Measurements from ENCODE around the gene CACNA1I.

DNA sequence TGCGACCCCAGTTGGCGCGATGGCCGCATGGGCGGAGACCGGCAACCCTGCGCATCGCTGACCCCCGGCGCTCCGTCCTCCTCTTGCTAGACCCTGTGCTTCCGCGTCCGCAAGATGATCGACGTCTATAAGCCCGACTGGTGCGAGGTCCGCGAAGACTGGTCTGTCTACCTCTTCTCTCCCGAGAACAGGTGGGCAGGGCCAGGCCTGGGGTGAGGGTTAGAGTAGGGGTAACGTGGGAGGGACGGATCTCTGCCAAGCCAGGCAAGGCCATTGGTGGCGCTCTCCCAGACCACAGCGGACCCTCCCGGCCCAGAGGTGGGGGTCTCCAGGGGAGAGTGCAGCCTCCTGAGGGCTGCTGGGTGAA is 92.1 kb downstream of the CACNA1I start:
- no peak for TF ChIP-seq RELA (CRISPR knock-in tag; IDR thresholded peaks at IDR 0.05; ENCODE audit: borderline replicate concordance)
- TF ChIP-seq, protein P1, sequence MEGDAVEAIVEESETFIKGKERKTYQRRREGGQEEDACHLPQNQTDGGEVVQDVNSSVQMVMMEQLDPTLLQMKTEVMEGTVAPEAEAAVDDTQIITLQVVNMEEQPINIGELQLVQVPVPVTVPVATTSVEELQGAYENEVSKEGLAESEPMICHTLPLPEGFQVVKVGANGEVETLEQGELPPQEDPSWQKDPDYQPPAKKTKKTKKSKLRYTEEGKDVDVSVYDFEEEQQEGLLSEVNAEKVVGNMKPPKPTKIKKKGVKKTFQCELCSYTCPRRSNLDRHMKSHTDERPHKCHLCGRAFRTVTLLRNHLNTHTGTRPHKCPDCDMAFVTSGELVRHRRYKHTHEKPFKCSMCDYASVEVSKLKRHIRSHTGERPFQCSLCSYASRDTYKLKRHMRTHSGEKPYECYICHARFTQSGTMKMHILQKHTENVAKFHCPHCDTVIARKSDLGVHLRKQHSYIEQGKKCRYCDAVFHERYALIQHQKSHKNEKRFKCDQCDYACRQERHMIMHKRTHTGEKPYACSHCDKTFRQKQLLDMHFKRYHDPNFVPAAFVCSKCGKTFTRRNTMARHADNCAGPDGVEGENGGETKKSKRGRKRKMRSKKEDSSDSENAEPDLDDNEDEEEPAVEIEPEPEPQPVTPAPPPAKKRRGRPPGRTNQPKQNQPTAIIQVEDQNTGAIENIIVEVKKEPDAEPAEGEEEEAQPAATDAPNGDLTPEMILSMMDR (IDR thresholded peaks at IDR 0.05): no peak
- TF ChIP-seq, protein P2, sequence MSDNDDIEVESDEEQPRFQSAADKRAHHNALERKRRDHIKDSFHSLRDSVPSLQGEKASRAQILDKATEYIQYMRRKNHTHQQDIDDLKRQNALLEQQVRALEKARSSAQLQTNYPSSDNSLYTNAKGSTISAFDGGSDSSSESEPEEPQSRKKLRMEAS (CRISPR knock-in tag; IDR thresholded peaks at IDR 0.05): no peak; the same call in 1 of the 2 replicates
- TF ChIP-seq FOXP1 (CRISPR knock-in tag; IDR thresholded peaks at IDR 0.05; ENCODE audit: borderline replicate concordance): no peak
- TF ChIP-seq, protein P3, sequence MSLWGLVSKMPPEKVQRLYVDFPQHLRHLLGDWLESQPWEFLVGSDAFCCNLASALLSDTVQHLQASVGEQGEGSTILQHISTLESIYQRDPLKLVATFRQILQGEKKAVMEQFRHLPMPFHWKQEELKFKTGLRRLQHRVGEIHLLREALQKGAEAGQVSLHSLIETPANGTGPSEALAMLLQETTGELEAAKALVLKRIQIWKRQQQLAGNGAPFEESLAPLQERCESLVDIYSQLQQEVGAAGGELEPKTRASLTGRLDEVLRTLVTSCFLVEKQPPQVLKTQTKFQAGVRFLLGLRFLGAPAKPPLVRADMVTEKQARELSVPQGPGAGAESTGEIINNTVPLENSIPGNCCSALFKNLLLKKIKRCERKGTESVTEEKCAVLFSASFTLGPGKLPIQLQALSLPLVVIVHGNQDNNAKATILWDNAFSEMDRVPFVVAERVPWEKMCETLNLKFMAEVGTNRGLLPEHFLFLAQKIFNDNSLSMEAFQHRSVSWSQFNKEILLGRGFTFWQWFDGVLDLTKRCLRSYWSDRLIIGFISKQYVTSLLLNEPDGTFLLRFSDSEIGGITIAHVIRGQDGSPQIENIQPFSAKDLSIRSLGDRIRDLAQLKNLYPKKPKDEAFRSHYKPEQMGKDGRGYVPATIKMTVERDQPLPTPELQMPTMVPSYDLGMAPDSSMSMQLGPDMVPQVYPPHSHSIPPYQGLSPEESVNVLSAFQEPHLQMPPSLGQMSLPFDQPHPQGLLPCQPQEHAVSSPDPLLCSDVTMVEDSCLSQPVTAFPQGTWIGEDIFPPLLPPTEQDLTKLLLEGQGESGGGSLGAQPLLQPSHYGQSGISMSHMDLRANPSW (CRISPR knock-in tag; conservative IDR thresholded peaks at IDR 0.05; ENCODE audit: low read depth): no peak
- TF ChIP-seq IRF2 (CRISPR knock-in tag; IDR thresholded peaks at IDR 0.05; ENCODE audit: borderline replicate concordance, low read depth): no peak
- TF ChIP-seq, protein P4, sequence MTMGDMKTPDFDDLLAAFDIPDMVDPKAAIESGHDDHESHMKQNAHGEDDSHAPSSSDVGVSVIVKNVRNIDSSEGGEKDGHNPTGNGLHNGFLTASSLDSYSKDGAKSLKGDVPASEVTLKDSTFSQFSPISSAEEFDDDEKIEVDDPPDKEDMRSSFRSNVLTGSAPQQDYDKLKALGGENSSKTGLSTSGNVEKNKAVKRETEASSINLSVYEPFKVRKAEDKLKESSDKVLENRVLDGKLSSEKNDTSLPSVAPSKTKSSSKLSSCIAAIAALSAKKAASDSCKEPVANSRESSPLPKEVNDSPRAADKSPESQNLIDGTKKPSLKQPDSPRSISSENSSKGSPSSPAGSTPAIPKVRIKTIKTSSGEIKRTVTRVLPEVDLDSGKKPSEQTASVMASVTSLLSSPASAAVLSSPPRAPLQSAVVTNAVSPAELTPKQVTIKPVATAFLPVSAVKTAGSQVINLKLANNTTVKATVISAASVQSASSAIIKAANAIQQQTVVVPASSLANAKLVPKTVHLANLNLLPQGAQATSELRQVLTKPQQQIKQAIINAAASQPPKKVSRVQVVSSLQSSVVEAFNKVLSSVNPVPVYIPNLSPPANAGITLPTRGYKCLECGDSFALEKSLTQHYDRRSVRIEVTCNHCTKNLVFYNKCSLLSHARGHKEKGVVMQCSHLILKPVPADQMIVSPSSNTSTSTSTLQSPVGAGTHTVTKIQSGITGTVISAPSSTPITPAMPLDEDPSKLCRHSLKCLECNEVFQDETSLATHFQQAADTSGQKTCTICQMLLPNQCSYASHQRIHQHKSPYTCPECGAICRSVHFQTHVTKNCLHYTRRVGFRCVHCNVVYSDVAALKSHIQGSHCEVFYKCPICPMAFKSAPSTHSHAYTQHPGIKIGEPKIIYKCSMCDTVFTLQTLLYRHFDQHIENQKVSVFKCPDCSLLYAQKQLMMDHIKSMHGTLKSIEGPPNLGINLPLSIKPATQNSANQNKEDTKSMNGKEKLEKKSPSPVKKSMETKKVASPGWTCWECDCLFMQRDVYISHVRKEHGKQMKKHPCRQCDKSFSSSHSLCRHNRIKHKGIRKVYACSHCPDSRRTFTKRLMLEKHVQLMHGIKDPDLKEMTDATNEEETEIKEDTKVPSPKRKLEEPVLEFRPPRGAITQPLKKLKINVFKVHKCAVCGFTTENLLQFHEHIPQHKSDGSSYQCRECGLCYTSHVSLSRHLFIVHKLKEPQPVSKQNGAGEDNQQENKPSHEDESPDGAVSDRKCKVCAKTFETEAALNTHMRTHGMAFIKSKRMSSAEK (CRISPR knock-in tag; IDR thresholded peaks at IDR 0.05; ENCODE audit: borderline replicate concordance): no peak
- TF ChIP-seq, protein P5, sequence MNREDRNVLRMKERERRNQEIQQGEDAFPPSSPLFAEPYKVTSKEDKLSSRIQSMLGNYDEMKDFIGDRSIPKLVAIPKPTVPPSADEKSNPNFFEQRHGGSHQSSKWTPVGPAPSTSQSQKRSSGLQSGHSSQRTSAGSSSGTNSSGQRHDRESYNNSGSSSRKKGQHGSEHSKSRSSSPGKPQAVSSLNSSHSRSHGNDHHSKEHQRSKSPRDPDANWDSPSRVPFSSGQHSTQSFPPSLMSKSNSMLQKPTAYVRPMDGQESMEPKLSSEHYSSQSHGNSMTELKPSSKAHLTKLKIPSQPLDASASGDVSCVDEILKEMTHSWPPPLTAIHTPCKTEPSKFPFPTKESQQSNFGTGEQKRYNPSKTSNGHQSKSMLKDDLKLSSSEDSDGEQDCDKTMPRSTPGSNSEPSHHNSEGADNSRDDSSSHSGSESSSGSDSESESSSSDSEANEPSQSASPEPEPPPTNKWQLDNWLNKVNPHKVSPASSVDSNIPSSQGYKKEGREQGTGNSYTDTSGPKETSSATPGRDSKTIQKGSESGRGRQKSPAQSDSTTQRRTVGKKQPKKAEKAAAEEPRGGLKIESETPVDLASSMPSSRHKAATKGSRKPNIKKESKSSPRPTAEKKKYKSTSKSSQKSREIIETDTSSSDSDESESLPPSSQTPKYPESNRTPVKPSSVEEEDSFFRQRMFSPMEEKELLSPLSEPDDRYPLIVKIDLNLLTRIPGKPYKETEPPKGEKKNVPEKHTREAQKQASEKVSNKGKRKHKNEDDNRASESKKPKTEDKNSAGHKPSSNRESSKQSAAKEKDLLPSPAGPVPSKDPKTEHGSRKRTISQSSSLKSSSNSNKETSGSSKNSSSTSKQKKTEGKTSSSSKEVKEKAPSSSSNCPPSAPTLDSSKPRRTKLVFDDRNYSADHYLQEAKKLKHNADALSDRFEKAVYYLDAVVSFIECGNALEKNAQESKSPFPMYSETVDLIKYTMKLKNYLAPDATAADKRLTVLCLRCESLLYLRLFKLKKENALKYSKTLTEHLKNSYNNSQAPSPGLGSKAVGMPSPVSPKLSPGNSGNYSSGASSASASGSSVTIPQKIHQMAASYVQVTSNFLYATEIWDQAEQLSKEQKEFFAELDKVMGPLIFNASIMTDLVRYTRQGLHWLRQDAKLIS (CRISPR knock-in tag; IDR thresholded peaks at IDR 0.05; ENCODE audit: borderline replicate concordance): no peak
- no peak for TF ChIP-seq ZBTB21 (CRISPR knock-in tag; IDR thresholded peaks at IDR 0.05; ENCODE audit: borderline replicate concordance)
- no peak for TF ChIP-seq ZNF263 (CRISPR knock-in tag; IDR thresholded peaks at IDR 0.05; ENCODE audit: low read depth)
- TF ChIP-seq, protein P6, sequence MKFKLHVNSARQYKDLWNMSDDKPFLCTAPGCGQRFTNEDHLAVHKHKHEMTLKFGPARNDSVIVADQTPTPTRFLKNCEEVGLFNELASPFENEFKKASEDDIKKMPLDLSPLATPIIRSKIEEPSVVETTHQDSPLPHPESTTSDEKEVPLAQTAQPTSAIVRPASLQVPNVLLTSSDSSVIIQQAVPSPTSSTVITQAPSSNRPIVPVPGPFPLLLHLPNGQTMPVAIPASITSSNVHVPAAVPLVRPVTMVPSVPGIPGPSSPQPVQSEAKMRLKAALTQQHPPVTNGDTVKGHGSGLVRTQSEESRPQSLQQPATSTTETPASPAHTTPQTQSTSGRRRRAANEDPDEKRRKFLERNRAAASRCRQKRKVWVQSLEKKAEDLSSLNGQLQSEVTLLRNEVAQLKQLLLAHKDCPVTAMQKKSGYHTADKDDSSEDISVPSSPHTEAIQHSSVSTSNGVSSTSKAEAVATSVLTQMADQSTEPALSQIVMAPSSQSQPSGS (CRISPR knock-in tag; IDR thresholded peaks at IDR 0.05; ENCODE audit: borderline replicate concordance, low read depth): no peak
- no peak for TF ChIP-seq ETV6 (CRISPR knock-in tag; IDR thresholded peaks at IDR 0.05)
- TF ChIP-seq, protein P7, sequence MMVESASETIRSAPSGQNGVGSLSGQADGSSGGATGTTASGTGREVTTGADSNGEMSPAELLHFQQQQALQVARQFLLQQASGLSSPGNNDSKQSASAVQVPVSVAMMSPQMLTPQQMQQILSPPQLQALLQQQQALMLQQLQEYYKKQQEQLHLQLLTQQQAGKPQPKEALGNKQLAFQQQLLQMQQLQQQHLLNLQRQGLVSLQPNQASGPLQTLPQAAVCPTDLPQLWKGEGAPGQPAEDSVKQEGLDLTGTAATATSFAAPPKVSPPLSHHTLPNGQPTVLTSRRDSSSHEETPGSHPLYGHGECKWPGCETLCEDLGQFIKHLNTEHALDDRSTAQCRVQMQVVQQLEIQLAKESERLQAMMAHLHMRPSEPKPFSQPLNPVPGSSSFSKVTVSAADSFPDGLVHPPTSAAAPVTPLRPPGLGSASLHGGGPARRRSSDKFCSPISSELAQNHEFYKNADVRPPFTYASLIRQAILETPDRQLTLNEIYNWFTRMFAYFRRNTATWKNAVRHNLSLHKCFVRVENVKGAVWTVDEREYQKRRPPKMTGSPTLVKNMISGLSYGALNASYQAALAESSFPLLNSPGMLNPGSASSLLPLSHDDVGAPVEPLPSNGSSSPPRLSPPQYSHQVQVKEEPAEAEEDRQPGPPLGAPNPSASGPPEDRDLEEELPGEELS (CRISPR knock-in tag; IDR thresholded peaks at IDR 0.05): no peak
